PC-9 (cell line): ENCODE measurements around the gene IL17D.

ENCODE experiments used
- CTCF ChIP-seq: fragments of 200-600 bp; sonication (generic); conservative IDR thresholded peaks from 2 replicates; pipeline ENCODE4 v1.6.1; 2017; ENCODE audit warnings: mixed run types, antibody characterized with exemption, mild to moderate bottlenecking, moderate library complexity
- EZH2 ChIP-seq: fragments of 200-600 bp; sonication (generic); IDR thresholded peaks from 2 replicates; pipeline ENCODE4 v1.8.0; 2017; ENCODE audit warnings: antibody characterized with exemption, low read depth

- TF ChIP-seq CTCF = no peak
- no peak for TF ChIP-seq EZH2
Observed at GRCh38 chr13:20709369-20709768, 5.9 kb downstream of the IL17D start.
